HEK293T (cell line): ENCODE measurements around the gene TSFM.

Source experiments
- ELF4 ChIP-seq: fragments of 450-650 bp; IDR thresholded peaks from 2 replicates; pipeline ENCODE4 v1.6.1; 2017; ENCODE audit warnings: antibody characterized with exemption
- FOXA1 ChIP-seq: fragments of 450-650 bp; IDR thresholded peaks from 2 replicates; pipeline ENCODE4 v1.6.1; 2016; ENCODE audit warnings: mild to moderate bottlenecking
- SP1 ChIP-seq: fragments of 450-650 bp; IDR thresholded peaks from 2 replicates; pipeline ENCODE4 v1.6.1; 2017

GRCh38 chr12:57735952-57736740 lies 46.4 kb upstream of the TSFM start:
- TF ChIP-seq FOXA1 (no peak), SP1 (no peak), ELF4 (no peak)
